Kidney (tissue), 14 donors: ENCODE data around the gene GK. TPM values are rescaled to one million over a fixed set of nuclear protein-coding genes. Genes with fewer than 3 reads are reported as not detected.
"Not testable (repeated sequence)": the region's sequence is repeated elsewhere in the genome, so short reads cannot be mapped to it uniquely, and the experiment has no call there.

Experiments
- DNase-seq, 5 donors: peaks; one replicate each; pipeline ENCODE4 v3.0.0-alpha.2; 2013 to 2020
- FAIRE-seq: peaks from 2 replicates; lab custom pipeline; 2012; peaks lifted over from hg19 to GRCh38; lab: Jason Lieb, UNC
- H3K27ac ChIP-seq, 2 donors: one replicate each; pipeline ENCODE4 v1.7.0; 2013; ENCODE audit warnings: low read depth in 2 of 2, low read length in 2 of 2, inconsistent platforms in 1 of 2
- H3K27me3 ChIP-seq: one replicate; pipeline ENCODE4 v1.7.1; 2013; ENCODE audit warnings: low read length, inconsistent platforms; ENCODE audit not compliant: control insufficient read depth, insufficient read depth
- H3K36me3 ChIP-seq, 3 donors: one replicate each; pipeline versions ENCODE4 v1.7.0 to v1.7.1; 2013; ENCODE audit warnings: low read length in 3 of 3, control low read depth in 1 of 3, inconsistent platforms in 1 of 3; ENCODE audit not compliant: insufficient read depth in 3 of 3, control insufficient read depth in 2 of 3
- H3K4me1 ChIP-seq, 3 donors: one replicate each; pipeline versions ENCODE4 v1.7.0 to v1.7.1; 2013; ENCODE audit warnings: low read length in 3 of 3, inconsistent platforms in 1 of 3, low read depth in 1 of 3; ENCODE audit not compliant: control insufficient read depth in 2 of 3, insufficient read depth in 2 of 3
- H3K4me3 ChIP-seq, 3 donors: one replicate each; pipeline versions ENCODE4 v1.7.0 to v1.8.1; 2013; ENCODE audit warnings: low read length in 3 of 3, control low read depth in 1 of 3, inconsistent platforms in 1 of 3
- H3K9ac ChIP-seq, 3 donors: one replicate each; pipeline versions ENCODE4 v1.7.0 to v1.7.1; 2013; ENCODE audit warnings: low read length in 3 of 3, control low read depth in 1 of 3, inconsistent platforms in 1 of 3
- H3K9me3 ChIP-seq, 3 donors: one replicate each; pipeline versions ENCODE4 v1.7.0 to v1.7.1; 2013; ENCODE audit warnings: low read length in 3 of 3, control low read depth in 1 of 3, inconsistent platforms in 1 of 3; ENCODE audit not compliant: control insufficient read depth in 2 of 3, insufficient read depth in 1 of 3
- intact Hi-C: fragments of 100-400 bp; cut with DNase I; formaldehyde crosslinking; loops from one replicate; pipeline ENCODE4 v1.11.1; 2022
- polyA plus RNA-seq: library from polyadenylated mRNA; stranded (reverse); fragments of 350-450 nt; fragmentation: Illumina TruSeq; extraction: RNeasy Lipid Tissue Mini Kit (QIAGEN cat#74804); gene quantifications from one replicate; pipeline ENCODE4 v1.2.3, GENCODE V29; 2014; ENCODE audit warnings: low read depth, low replicate concordance; ENCODE audit not compliant: insufficient read depth
- total RNA-seq: library from RNA; stranded (reverse); fragmentation: NEBNext Ultra II Directional; extraction: Animal tissue kit (Norgen Biotek cat#: 25700); gene quantifications from one replicate; pipeline ENCODE4 v1.2.1, GENCODE V29; 2021
- TF ChIP-seq, protein P1 (sequence below): IDR thresholded peaks from 3 replicates; pipeline ENCODE4 v1.5.1; 2012; ENCODE audit warnings: mild to moderate bottlenecking, moderate library complexity, borderline replicate concordance; ENCODE audit not compliant: insufficient read depth; ENCODE audit errors: extremely low read depth
- donor health status: control.
- donor health status: control.
- donor health status: control.
- donor health status: control.
- donor health status: control.
- donor health status: DM: yes; HTN: yes; CAD: no.
- donor health status: Normal renal cell carcinoma (clear cell type).

The GK gene
- total and polyA plus RNA-seq, 2 donors from 2014 or later: 12.5 to 73.8 TPM

DNA sequence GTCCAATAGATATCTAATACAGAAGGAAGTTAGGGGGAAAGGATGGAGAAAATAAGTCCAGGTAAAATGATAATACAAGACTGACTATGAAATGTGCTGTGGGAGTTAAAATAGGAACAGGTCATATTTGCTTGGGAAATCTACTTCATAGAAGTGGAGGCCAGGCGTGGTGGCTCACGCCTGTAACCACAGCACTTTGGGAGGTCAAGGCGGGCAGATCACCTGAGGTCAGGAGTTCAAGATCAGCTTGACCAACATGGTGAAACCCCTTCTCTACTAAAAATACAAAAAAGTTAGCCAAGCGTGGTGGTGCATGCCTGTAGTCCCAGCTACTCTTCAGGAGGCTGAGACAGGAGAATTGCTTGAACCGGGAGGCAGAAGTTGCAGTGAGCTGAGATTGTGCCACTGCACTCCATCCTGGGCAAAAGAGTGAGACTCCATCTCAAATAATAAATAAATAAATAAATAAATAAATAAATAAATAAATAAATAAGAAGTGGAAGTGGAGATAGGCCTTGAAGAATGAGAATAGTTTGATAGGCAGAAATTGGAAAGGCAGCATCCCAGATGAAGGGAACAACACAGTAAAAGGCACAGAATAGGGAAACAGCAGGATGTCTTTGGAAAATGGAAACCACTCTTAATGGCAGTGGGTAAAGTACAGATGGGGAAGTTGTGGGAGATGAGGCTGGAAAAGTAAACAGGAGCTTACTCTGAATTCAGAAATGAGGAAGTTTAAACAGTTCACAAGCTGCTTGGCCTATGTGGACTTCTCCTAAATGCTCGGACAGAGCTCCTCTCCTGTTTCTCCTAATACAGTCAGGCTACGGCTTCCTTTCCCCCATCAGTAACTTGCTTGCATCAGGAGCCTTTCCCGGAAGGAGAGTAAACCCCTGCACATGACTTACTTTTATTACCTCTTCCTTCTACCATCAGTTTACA is 15.1 kb upstream of the GK start:
- Histone ChIP-seq H3K36me3 (no peaks in the 10 kb centered on the region), H3K9me3 (no peaks in the 10 kb centered on the region), H3K9ac (no peak overlapping the region), H3K4me3 (no peak overlapping the region), H3K27ac (no peak overlapping the region), H3K27me3 (no peaks in the 10 kb centered on the region), H3K4me1 (no peaks in the 10 kb centered on the region)
- TF ChIP-seq, protein P1, sequence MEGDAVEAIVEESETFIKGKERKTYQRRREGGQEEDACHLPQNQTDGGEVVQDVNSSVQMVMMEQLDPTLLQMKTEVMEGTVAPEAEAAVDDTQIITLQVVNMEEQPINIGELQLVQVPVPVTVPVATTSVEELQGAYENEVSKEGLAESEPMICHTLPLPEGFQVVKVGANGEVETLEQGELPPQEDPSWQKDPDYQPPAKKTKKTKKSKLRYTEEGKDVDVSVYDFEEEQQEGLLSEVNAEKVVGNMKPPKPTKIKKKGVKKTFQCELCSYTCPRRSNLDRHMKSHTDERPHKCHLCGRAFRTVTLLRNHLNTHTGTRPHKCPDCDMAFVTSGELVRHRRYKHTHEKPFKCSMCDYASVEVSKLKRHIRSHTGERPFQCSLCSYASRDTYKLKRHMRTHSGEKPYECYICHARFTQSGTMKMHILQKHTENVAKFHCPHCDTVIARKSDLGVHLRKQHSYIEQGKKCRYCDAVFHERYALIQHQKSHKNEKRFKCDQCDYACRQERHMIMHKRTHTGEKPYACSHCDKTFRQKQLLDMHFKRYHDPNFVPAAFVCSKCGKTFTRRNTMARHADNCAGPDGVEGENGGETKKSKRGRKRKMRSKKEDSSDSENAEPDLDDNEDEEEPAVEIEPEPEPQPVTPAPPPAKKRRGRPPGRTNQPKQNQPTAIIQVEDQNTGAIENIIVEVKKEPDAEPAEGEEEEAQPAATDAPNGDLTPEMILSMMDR: no peak
- DNase-seq (no peak), FAIRE-seq (no peak)
- intact Hi-C loops: no loop called here

DNA sequence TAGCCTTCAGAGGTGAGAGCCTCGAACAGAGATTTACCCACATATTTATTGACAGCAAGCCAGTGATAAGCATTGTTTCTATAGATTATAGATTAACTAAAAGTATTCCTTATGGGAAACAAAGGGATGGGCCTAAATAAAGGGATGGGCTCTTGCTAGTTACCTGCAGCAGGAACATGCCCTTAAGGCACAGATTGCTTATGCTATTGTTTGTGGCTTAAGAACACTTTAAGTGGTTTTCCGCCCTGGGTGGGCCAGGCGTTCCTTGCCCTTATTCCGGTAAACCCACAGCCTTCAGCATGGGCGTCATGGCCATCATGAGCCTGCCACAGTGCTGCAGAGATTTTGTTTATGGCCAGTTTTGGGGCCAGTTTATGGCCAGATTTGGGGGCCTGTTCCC is 13.5 kb upstream of the GK start:
- H3K36me3 ChIP-seq, FAIRE-seq, H3K4me3 ChIP-seq, H3K27ac ChIP-seq, H3K9ac ChIP-seq, H3K27me3 ChIP-seq, DNase-seq, intact Hi-C loops, H3K4me1 ChIP-seq, H3K9me3 ChIP-seq: not testable (repeated sequence)

DNA sequence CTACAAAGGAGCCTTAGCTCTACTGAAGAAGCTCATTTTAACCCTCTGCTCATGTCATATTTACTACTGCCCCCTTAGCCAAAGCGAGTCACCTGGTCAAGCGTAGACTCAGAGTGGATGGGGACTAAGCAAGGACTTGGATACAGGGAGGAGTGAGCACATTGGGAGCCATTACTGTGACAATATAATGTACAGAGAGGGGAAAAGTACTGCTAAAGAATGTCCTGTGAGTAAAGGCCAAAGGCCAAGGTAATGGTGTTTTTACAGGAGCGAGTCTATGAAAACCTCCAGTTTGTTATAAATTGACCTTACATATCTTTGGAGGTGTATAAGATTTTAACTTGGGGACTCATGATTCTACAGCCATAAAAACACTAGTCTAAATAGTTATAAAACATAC is 10.6 kb upstream of the GK start:
- Histone ChIP-seq H3K4me1 (no peaks in the 10 kb centered on the region), H3K9me3 (no peaks in the 10 kb centered on the region), H3K27ac (no peak overlapping the region), H3K27me3 (no peaks in the 10 kb centered on the region), H3K9ac (no peak overlapping the region), H3K4me3 (no peak overlapping the region), H3K36me3 (no peaks in the 10 kb centered on the region)
- FAIRE-seq (no peak), DNase-seq (no peak)
- TF ChIP-seq, protein P1: no peak
- intact Hi-C loops: no loop called here

DNA sequence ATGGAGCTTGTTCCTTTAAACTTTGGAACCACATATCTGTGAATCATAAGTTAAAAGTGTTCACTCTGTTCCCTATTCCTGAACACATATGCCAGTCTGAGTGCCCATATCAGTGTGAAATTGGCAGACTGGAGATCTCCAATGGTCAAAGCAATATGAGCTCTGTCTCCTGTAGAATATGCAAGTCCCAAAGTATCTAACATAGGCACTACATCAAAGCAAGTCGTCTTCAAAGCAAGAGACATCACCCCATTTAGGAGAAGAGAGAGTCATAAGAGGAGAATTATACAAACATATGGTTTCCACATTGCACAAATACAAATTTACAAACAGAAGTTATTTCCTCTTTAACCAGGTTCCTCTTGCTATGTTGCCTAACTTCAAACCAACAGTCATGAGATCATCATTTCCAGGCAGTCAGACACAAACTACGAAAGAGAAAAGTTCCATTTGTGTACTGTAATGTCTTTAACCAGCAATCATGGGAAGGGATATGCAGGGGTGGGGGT is 9.9 kb upstream of the GK start:
- H3K27ac ChIP-seq: no peak overlapping the region
- DNase-seq (no peak), FAIRE-seq (no peak)
- TF ChIP-seq, protein P1: no peak
- H3K36me3 ChIP-seq: no peaks in the 10 kb centered on the region
- intact Hi-C loops: no loop called here
- no peaks in the 10 kb centered on the region for H3K9me3 ChIP-seq
- no peak overlapping the region for H3K9ac ChIP-seq
- H3K4me1 ChIP-seq: no peaks in the 10 kb centered on the region
- H3K27me3 ChIP-seq: no peaks in the 10 kb centered on the region
- no peak overlapping the region for H3K4me3 ChIP-seq
